ENCODE results near the gene ADAMTSL1.

- TF ChIP-seq ZFX (IDR thresholded peaks at IDR 0.05) (no peak), CTCF (IDR thresholded peaks at IDR 0.05 in 2 of 3, conservative IDR thresholded peaks at IDR 0.05 in 1 of 3; ENCODE audit: borderline replicate concordance in 1 of 3, insufficient read depth in 1 of 3, low read depth in 2 of 3, low read length in 2 of 3) (no peak), POLR2A (IDR thresholded peaks at IDR 0.05; ENCODE audit: borderline replicate concordance, extremely low read depth, insufficient read depth, insufficient read length) (no peak), ZNF274 (IDR thresholded peaks at IDR 0.05; ENCODE audit: low read depth, low read length) (no peak), TCF7L2 (IDR thresholded peaks at IDR 0.05; ENCODE audit: borderline replicate concordance, extremely low read depth, insufficient read depth, insufficient read length) (no peak), POLR2AphosphoS5 (IDR thresholded peaks at IDR 0.05; ENCODE audit: low read depth, low read length) (no peak), EZH2 (IDR thresholded peaks at IDR 0.05) (no peak)
- TF ChIP-seq, protein P1, sequence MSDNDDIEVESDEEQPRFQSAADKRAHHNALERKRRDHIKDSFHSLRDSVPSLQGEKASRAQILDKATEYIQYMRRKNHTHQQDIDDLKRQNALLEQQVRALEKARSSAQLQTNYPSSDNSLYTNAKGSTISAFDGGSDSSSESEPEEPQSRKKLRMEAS (IDR thresholded peaks at IDR 0.05), result no peak
- TF ChIP-seq, protein P2, sequence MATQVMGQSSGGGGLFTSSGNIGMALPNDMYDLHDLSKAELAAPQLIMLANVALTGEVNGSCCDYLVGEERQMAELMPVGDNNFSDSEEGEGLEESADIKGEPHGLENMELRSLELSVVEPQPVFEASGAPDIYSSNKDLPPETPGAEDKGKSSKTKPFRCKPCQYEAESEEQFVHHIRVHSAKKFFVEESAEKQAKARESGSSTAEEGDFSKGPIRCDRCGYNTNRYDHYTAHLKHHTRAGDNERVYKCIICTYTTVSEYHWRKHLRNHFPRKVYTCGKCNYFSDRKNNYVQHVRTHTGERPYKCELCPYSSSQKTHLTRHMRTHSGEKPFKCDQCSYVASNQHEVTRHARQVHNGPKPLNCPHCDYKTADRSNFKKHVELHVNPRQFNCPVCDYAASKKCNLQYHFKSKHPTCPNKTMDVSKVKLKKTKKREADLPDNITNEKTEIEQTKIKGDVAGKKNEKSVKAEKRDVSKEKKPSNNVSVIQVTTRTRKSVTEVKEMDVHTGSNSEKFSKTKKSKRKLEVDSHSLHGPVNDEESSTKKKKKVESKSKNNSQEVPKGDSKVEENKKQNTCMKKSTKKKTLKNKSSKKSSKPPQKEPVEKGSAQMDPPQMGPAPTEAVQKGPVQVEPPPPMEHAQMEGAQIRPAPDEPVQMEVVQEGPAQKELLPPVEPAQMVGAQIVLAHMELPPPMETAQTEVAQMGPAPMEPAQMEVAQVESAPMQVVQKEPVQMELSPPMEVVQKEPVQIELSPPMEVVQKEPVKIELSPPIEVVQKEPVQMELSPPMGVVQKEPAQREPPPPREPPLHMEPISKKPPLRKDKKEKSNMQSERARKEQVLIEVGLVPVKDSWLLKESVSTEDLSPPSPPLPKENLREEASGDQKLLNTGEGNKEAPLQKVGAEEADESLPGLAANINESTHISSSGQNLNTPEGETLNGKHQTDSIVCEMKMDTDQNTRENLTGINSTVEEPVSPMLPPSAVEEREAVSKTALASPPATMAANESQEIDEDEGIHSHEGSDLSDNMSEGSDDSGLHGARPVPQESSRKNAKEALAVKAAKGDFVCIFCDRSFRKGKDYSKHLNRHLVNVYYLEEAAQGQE (IDR thresholded peaks at IDR 0.05; ENCODE audit: low read depth), result no peak
Observed at GRCh38 chr9:18611971-18612370, 138.0 kb downstream of the ADAMTSL1 start.
